Skin of body (tissue), 2 donors: Measurements from ENCODE around the gene SH3RF3. TPM values are rescaled to one million over a fixed set of nuclear protein-coding genes. Genes with fewer than 3 reads are reported as not detected.

Experiments
- DNase-seq: peaks from one replicate; lab custom pipeline; 2025; lab: John Stamatoyannopoulos, UW
- total RNA-seq: library from RNA; depleted of rRNA; stranded (reverse); fragments of >200 nt; gene quantifications from one replicate; pipeline ENCODE4 v1.2.3, GENCODE V29; 2014

SH3RF3 gene
- total RNA-seq, 1 donor from 2014 or later: 3.8 TPM

DNA sequence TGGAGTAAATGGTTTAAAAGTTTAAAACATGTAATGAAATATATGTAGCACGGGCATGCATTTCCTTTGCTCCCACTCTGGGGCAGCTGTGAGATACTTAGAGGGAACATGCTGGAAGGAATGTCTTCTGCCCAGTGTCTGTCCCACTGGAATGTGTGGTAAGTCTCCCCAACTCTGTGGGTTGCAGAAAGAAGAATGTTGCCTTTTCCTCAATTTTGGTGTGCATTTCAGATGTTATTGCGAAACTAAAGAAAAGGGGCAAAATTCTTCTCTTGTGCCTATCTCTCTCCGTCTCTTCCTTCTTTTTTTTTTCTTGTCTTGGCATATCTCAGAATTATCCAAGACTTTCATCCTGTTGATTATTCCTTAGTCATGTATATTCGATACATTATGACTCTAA is 201.1 kb downstream of the SH3RF3 start:
- DNase-seq: no peak

DNA sequence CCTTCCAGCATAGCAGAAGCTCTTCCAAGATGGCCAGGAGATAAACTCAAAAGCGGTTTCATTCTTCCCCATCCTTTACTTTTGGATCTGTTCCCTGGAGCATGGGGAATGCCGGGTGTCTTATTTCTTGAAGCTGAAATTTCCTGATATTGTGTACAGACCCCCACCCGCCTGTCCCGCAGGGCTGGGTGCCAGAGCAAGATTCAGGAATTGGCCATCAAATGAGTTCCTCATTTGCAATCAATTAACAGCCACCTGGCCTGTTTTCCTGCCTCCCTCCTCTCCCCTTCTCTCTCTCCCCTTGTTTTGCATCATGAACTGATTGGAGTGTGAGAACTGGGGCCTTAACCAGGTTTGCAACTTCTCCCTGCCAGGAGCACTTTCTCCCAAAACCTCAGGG is 202.1 kb downstream of the SH3RF3 start:
- DNase-seq: peak; percentile 76

DNA sequence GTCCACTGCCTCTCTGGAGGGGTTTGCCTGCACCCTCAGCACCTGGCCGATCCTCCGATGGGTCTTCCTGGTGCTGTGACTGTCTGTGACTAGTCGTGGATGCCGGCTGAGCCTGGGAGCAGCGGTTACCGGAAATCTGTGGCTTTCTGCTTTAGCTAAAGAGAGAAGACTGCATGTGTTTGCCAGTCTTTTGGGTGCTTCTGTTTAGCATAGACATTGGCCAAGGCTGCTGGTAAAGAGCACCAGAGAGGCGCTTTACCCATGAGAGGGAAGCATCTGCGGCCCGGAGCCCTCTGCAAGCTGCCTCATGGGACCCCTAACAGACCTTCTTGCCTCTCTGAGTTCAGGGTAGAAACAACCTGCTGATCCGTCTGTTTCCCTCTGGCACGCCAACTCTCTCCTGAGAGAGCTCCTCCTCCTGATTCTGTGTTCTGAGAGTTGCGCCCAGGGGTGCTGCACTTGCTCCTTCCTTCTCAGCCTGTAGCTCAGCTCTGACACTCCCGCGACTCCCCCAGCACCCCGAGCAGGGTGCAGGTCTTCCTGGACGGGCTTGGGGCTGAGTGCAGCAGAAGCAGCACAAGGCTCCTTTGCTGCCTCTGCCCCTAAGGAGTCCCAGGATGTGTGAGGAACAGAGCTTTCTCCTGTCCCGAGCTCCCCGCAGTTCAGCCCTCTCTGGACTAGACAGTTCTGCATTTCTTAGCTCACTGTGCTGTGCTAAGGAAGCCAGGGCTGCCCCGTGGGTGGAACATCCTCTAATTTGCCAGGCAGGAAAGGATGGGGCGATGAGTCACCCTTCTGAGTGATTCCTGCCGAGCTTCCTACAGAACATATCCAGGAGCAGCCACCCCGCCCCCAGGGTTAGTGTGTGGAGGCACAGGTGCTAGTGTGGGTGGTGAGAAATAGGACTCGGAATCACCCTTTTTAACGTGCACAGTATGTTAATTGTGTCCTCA is 203.2 kb downstream of the SH3RF3 start:
- DNase-seq: no peak

DNA sequence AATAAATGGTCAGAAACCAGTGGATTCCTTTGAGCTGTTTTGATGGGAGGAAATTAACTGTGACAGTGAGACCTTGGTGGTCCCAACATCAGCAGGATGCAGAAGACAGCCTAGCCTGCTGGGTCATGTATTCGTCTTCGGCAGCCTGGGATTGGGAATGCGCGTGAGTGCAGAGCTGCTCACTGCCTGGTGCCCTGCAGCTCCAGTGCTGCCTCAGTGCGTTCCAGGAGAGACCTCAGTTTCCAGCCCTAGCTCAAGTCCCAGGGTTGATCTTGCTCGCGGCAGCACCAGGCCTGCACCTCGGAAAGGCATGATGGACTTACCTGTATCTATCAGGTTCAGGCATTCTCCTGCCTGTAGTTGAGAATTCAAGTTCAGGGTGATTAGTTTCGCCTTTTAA is 203.9 kb downstream of the SH3RF3 start:
- no peak for DNase-seq

DNA sequence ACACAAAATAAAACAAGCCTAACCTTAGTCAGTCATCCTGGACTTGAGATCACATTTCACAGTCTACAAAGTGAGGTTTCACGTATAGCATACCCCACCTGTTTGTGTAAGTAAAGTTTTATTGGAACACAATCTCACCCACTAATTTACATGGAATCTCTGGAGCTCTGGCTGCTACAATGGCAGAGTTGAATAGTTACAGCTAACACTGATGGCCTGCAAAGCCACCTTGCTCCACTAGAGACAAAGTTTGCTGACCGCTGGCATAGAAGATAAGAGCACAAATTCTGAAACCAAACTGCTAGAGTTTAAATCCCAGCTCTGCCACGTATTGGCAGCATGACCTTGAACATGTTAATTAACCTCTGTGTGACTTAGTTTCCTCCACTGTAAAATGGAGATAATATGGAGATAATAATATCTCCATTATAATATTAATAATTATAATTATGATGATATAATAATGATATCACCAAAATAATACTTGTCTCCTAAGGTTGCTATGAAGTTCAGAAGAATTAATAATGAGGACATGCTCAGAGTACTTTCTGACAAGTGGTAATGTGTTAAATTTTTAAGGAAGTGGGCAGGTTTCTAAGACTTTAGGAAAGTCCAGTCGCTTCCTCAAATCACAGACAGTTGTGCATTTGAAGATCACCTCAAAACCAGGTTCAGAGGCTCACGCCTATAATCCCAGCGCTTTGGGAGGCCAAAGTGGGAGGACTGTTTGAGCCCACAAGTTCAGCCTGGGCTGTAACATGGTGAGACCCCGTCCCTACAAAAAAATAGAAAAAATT is 204.6 kb downstream of the SH3RF3 start:
- no peak for DNase-seq

DNA sequence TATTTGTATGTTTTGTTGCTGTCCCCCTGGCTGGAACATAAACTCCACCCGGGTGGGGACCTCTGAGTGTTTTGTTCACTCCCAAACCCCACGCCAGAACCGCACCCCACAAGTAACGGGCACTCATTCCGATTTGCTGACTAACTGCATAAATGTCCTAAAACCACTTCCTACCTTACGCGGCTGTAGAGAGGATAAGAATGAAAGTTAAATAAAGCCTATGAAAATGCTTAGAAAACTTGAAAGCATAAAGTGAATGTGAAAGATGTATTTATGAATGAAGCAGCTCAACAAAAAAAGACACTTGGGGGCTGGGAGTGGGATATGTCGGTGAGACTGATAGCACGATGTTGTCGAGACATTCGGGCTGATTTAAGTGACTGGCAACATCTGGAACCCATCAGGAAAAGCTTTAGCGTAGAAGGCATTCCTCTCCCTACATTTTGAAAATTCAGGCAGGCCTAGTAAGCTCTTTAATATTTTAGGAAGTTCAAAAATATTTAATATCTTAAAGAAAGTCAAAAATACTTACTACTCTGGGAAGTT is 206.7 kb downstream of the SH3RF3 start:
- DNase-seq: peak; percentile 42

DNA sequence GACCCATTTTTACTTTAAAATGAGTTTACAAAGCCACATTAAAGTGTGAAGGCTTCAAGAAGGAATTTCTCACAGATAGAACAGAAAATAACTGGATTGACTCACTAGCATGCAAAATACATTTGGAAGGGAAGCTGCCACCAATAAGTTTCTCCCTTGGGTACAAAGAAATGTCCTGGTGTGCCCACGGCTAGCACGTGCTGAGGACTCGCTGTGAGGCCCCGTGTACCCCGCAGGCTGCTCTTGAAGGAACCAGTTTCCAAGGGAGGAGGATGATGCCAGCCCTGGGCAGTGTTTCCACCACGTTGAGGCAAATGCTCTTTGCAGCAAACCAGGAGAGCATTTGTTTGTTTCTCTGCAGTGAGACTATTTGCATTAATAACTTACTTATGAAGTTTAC is 207.3 kb downstream of the SH3RF3 start:
- DNase-seq: no peak

DNA sequence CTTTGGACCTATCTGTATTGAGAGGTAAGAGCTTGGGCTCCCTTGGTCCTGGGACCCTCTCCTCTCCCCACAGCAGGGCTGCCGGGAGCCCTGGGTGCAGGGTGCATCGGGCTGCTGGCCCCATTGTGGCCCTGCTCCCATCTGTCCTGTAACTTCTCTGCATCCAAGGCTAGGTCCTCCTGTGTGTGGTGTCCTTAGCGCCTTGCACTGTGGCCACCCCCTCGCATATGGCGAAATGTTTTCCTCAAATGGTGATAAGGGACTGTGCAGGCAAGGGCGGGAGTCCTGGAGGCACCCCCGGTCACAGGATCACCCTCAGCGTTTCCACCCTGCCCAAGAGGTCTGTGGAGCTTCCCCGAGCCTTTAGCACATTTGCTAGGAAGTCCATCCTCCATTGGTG is 208.2 kb downstream of the SH3RF3 start:
- DNase-seq: no peak

DNA sequence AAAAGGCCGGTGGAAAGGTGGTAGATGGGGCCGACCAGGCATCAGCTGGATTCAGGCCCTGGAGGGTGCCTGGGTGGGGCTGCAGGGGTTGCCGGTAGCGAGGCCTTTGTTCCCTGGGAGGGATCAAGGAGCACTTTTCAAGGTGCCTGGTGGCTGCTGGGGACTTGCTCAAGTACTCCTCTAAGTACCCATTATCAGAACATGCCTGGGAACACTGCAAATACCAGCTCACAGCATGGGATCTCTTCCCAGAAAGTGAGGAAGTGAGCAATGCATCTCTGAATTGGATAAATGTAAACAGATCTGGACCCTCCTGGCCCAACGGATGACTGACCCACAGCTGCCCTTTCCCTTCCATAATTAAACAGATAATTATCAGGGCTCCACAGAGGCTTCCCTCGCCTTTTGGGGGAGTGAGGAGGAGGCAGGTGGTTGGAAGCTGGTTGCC is 210.5 kb downstream of the SH3RF3 start:
- DNase-seq: no peak

DNA sequence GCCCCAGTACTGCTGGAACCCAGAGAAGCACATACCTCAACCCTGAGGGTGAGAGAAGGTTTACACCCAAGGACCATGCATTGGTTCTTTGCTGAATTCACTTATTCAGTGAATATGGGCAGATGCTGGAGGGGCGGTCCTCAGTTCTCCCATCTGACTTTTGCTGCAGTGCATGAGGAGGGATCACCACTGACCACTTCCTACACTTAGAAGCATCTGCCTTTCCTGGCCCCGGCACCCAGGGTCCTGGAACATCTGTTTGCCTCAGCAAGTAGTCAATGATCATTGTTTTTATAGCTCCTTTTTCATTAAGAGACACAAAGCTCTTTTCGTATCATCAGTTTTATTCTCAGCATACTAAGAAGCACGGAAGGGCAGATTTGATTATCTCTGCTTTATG is 211.4 kb downstream of the SH3RF3 start:
- no peak for DNase-seq

DNA sequence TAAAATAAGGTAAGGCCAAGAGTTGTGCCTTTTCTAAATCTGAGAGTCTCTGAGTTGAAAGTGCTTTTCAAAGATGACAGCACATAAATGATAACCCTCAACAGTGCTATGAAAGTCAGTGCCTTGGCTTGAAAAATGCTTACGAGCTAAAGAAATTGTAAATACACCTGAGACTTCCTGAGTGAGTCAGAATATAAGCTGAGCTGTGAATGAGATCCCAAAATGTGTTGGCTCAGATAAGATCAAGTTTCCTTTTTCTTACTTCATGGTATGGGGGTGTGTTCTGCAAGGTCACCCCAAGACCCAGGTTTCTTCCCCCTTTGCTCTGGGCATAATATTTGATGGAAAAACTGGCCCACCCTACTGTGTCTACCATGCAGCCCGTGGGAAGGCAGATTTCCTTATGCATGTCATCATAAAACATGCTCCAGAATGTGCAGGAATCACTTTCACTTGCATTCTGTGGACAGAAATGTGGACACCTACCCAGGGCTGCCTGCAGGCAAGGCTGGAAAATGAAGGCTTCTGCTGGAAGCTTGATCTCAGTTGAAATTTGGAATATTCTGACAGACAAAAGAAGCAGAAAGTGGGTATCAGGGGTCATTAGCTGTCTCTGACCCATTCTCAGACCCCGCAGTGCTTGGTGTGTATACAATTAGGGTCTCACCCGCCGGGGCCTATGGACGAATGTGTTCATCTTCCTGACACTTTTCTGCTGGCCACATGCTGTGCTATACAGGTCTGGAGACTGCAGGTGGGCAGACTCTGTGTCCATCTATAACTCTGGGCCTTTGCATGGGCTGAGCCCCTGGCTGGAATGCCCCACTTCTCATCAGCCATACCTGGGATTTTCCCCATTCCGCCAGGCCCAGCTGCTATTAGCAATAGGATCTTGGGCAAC is 212.6 kb downstream of the SH3RF3 start:
- no peak for DNase-seq

DNA sequence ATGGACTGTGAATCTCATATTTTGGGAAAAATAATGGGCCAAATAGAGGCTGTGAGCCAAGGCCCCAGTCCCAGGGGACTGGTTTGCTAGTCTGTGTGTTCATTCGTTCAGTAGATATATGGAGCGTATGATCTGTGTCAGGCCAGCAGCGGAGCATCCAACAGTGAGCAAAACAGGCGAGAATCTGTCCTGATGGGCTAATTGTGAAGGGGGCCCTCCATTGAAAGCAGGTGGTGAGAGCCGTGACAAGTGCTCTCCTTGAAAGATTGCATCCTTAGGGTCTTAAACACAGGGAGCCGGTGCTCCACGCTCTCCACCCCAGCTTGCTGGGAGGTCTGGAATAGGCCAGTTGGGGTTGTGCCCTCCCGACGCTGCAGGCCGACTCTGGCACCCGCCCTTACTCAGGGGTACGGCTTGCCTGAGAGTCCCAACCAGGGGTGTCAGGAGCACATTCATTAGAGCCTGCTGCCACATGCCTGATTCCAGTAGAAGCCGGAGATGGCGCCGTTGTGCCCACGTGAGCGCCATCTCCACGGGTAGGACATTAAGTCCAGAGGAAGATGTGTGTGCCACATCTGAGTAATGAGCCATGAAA is 213.3 kb downstream of the SH3RF3 start:
- DNase-seq: no peak

DNA sequence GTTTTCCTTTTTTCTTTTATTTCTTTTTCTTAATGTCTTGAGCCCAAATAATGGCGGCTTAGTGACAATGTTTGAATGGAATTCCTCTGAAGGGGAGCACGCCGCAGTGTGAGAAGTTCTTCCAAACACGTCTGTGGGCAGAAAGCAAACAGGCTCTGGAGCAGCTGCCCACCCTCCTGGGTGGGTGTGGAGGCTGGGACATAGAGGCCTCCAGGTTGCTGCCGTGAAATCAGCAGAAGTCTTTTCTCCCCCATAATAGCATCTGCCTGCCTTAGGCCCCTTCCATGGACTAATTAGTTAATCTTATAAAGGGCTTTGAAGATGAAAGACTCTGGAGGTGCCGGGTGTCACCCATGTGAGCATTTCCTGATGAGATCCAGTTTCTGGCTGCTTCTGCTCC is 213.9 kb downstream of the SH3RF3 start:
- no peak for DNase-seq

DNA sequence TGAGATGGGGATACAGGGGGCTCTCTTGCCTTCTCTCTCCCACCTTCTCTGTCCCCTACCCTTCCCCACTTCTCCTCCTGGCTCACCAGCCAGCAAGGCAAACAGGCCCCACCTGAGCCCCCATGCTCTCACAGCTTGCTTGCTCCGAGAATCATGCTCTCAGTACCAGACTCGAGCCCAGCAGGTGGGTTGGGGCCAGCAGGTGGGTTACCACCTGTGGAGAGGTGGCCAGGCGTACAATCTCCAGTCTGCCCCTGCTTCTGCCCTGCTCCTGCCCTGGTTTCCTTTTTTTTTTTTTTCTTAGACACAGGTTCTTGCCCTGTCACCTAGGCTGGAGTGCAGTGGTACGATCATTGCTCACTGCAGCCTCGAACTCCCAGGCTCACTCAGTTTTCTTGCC is 214.5 kb downstream of the SH3RF3 start:
- DNase-seq: no peak

DNA sequence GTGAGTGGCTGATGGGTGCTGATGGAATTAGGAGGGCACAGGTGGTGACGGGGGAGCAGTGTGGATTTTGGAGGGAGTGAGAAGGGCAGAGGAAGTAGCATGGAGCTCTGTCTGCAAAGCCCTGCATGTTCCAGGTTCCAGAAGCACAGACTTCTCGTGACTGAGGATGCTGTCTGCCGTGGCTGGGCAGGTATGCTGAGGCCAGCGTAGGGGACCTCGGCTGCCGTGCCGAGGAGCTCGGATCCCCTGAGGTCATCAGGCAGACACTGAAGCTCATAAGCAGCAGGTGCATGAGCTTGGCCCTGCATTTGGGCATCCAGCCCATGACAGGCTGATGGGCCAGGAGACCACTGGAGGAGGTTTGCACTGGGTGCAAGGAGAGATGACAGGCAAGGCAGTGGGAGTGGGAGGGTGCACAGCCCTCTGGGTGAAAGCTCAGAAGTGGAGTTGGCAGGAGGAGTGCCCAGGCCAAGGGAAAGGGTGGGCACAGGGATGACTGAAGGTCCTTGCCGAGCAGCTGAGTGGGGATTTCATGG is 215.3 kb downstream of the SH3RF3 start:
- no peak for DNase-seq

DNA sequence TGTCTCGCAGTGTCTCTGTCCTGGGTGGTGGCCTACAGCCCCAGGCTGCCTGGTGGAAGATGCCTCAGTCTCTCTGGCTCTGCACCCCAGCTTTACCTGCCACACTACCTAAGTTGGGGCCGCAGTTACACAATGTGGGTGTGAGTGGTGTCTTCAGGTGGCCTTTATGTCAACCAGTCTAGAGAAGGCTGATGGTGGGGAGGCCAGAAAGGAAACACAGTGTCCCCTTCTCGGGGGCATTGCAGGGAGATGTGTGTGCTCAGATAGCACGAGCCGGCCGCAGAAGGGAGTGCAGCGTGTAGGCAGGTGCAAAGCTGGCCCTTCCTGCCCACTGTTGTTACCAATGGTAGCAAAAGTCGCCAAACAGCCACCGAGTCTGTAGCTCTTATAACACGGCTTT is 216.1 kb downstream of the SH3RF3 start:
- DNase-seq: no peak

DNA sequence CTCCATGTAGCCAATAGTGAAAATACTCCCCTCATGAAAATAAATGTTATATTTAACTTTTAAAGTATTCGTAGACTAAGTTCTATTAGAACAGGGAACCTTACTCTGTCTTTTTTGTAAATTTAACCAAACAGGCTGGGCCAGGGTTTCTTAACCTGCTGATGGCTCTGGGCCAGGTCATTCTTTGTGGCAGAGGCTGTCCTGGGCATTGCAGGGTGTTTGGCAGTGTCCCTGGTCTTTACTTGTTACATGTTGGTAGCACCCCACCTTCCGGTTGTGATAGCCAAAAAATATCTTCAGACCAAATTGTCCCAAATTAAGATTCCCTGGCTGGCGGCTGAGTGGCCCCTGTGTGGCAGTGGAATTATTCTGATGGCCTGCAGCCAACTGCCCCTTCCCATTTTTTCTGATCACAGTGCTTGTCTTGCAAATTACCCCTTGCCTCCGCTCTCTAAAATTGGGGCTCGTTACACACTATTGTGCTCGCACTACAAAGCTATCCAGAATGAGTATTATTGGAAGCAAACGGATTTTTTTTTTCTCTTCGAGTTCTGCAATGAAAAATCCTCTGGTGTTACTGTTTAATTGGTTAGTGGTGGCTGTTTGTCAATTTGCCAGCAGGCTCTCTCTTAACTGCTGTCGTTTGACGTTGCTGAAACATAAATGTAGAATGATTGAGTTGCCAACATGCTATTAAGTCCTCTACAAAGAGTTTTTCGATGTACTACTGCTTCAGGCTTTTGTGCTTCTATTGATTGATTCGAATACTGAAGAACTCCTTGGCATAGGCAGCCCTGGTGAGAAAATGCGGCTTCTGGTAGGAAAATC is 216.9 kb downstream of the SH3RF3 start:
- DNase-seq: no peak

DNA sequence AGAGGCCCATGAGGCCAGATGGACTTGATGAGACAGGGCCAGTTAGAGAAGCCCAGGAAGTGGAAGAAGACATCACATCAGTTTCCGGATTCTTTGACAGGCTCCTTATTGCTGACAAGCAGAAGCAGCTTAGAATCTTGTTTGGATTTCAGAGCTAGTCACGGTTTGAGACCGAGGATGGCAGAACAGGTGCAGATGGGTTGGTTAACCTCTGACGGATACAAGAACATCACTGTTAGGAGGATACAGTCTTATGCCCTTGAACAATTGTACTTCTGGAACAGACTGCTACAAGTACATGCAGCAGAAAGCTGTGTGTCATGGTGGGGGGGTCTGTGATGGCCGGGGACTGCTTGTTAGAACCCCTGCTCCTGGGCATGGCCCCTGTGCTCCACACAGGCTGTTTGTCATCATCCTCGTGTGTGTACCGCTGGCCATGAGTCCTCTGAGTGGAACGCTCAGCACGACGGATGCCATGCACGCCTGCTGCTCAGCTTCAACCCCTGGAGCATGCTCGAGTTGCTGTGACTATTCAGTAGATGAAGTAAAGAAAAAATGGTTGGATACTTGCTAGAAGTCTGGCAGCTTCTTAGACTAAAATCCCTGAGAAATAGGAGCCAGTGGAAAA is 217.7 kb downstream of the SH3RF3 start:
- no peak for DNase-seq

DNA sequence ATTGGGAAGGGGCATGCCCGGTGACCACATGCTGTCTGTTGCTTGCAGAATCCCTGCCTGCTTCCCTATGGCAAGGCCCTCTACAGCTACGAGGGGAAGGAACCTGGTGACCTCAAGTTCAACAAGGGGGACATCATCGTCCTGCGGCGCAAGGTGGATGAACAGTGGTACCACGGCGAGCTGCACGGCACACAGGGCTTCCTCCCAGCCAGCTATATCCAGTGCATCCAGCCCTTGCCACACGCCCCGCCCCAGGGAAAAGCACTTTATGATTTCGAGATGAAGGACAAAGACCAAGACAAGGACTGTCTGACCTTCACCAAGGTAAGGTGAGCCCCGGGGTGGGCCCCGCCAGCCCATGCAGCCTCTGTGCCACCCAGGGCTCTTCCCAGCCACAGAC is 218.6 kb downstream of the SH3RF3 start:
- DNase-seq: no peak
